ENCODE measurements around the gene PPIB.

PPIB gene

GRCh38 chr15:64158363-64159134 is 4.3 kb downstream of the PPIB start:
- DNase-seq (ENCODE audit: low read depth in 2 of 3, low spot score in 1 of 3) = no peak

GRCh38 chr15:64157599-64158125 is 5.2 kb downstream of the PPIB start:
- no peak for DNase-seq (ENCODE audit: low read depth in 2 of 3, low spot score in 1 of 3)

- DNase-seq (ENCODE audit: low read depth in 2 of 3, low spot score in 1 of 3) = no peak
Measured at GRCh38 chr15:64156652-64157331, 6.0 kb downstream of the PPIB start.

GRCh38 chr15:64155802-64156651 is 6.8 kb downstream of the PPIB start:
- DNase-seq (ENCODE audit: low read depth in 2 of 3, low spot score in 1 of 3) = no peak

- DNase-seq (ENCODE audit: low read depth in 2 of 3, low spot score in 1 of 3) = peak; percentile 87 to 94 (median 88)
Measured at GRCh38 chr15:64153480-64154367, 9.1 kb downstream of the PPIB start.

GRCh38 chr15:64152507-64153387 is 10.1 kb downstream of the PPIB start:
- no peak for DNase-seq (ENCODE audit: low read depth in 2 of 3, low spot score in 1 of 3)

GRCh38 chr15:64151727-64152506 is 10.9 kb downstream of the PPIB start, which contains the start of gene SNX22:
Gene SNX22 (plus strand): TSS chr15:64151731. CDS start chr15:64151776, 45 bp downstream.
- no peak for DNase-seq (ENCODE audit: low read depth in 2 of 3, low spot score in 1 of 3)

- no peak for DNase-seq (ENCODE audit: low read depth in 2 of 3, low spot score in 1 of 3)
Measured at GRCh38 chr15:64149893-64150578, 12.8 kb downstream of the PPIB start.

- no peak for DNase-seq (ENCODE audit: low read depth in 2 of 3, low spot score in 1 of 3)
Measured at GRCh38 chr15:64149424-64149823, 13.4 kb downstream of the PPIB start.

GRCh38 chr15:64148581-64148980 is 14.2 kb downstream of the PPIB start:
- no peak for DNase-seq (ENCODE audit: low read depth in 2 of 3, low spot score in 1 of 3)

- DNase-seq (ENCODE audit: low read depth in 2 of 3, low spot score in 1 of 3) = no peak
Measured at GRCh38 chr15:64148168-64148567, 14.7 kb downstream of the PPIB start.

- no peak for DNase-seq (ENCODE audit: low read depth in 2 of 3, low spot score in 1 of 3)
Measured at GRCh38 chr15:64146885-64147681, 15.7 kb downstream of the PPIB start.

GRCh38 chr15:64146520-64146884 is 16.3 kb downstream of the PPIB start:
- DNase-seq (ENCODE audit: low read depth in 2 of 3, low spot score in 1 of 3) = no peak

GRCh38 chr15:64146041-64146440 is 16.8 kb downstream of the PPIB start:
- DNase-seq (ENCODE audit: low read depth in 2 of 3, low spot score in 1 of 3) = no peak

- DNase-seq (ENCODE audit: low read depth in 2 of 3, low spot score in 1 of 3) = no peak
Measured at GRCh38 chr15:64144565-64145281, 18.1 kb downstream of the PPIB start.

GRCh38 chr15:64144192-64144564 is 18.6 kb downstream of the PPIB start:
- DNase-seq (ENCODE audit: low read depth in 2 of 3, low spot score in 1 of 3) = no peak

GRCh38 chr15:64143276-64143675 is 19.5 kb downstream of the PPIB start:
- DNase-seq (ENCODE audit: low read depth in 2 of 3, low spot score in 1 of 3) = no peak

All from stimulated activated CD4-positive, alpha-beta T cell treated with anti-CD3 and anti-CD28 coated beads, Interleukin-12 subunit alpha, Interleukin-12 subunit beta, amount 100 ng/mL, for 48 hours (primary cell).